ENCODE results near the gene MAPK8IP1. TPM values are rescaled to one million over a fixed set of nuclear protein-coding genes. Genes with fewer than 3 reads are reported as not detected.

MAPK8IP1 gene
- total RNA-seq, 4 donors from 2014 or later, result 3.2 to 7.4 (median 4.3) TPM

DNA sequence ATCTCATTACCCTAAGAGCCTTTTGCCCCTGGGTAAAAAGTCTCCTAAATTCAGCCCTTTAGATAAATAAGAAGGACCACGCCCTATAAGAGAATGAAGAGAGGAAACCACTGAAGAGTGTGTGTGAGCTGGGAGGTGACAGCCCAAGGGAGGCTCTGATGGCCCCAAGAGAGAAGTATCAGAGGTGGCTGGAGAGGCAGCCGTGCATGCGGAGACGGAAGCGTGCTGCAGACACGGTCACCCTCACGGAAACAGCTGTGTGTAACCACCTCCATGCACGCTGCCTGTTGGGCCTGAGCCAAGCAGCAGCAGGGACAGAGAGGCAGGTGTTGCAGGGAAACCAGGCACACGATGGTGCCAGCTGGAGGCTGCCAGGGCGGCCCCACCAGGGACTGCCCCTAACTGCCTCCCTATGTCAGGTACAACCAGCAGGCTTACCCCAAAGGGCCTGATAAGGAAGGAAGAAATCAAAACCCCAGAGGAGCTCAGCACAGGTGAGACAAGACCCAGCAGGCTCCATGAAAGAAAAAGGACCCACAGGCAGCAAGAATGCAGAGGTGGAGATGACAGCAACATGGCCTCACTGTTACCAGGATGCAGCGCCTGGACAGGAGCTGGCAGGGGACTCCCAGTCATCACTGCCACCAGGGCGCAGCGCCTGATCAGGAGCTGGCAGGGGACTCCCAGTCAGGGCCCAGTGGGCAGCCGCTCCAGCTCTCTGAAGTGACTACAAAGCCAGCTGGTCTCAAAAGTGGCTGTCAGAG lies 44.8 kb downstream of the MAPK8IP1 start:
- no peak for DNase-seq (ENCODE audit: low spot score)
- TF ChIP-seq, protein P1, sequence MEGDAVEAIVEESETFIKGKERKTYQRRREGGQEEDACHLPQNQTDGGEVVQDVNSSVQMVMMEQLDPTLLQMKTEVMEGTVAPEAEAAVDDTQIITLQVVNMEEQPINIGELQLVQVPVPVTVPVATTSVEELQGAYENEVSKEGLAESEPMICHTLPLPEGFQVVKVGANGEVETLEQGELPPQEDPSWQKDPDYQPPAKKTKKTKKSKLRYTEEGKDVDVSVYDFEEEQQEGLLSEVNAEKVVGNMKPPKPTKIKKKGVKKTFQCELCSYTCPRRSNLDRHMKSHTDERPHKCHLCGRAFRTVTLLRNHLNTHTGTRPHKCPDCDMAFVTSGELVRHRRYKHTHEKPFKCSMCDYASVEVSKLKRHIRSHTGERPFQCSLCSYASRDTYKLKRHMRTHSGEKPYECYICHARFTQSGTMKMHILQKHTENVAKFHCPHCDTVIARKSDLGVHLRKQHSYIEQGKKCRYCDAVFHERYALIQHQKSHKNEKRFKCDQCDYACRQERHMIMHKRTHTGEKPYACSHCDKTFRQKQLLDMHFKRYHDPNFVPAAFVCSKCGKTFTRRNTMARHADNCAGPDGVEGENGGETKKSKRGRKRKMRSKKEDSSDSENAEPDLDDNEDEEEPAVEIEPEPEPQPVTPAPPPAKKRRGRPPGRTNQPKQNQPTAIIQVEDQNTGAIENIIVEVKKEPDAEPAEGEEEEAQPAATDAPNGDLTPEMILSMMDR (IDR thresholded peaks at IDR 0.05), result no peak
- no peak for ATAC-seq (ENCODE audit: low FRiP score)

DNA sequence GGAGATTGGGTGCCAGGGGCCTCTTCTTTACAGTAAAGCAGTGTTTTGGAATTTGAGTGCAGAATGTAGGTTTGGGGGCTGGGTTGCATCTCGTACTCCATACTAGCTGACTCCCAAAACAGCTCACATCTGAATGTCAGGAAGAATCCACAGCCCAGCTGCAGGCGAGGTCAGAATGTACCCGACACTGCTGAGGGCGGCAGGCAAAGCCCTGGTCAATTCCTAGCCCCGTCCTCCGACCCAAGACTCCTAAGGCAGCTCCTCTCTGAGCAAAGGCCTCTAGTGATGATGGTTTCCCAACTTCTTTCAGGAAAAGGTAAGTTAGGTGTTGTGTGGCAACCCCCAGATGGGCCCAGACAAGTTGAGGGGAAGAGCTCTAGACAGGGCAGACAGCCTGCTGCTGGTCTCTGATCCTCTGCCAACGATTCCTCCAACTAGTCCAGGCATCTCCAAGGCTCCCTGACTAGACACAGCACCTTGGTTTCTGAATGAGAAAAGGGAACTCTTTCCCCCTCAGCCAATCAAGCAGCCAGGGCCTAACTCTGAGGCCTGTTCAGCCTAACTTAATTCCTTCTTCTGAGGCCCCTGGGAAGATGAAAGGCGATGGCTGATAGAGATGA lies 45.6 kb downstream of the MAPK8IP1 start:
- TF ChIP-seq, protein P1 (IDR thresholded peaks at IDR 0.05), result no peak
- DNase-seq (ENCODE audit: low spot score) (no peak), ATAC-seq (ENCODE audit: low FRiP score) (no peak)

GRCh38 chr11:45931739-45932138 lies 46.3 kb downstream of the MAPK8IP1 start:
- DNase-seq (ENCODE audit: low spot score) (no peak), ATAC-seq (ENCODE audit: low FRiP score) (no peak)
- TF ChIP-seq, protein P1 (IDR thresholded peaks at IDR 0.05), result no peak

DNA sequence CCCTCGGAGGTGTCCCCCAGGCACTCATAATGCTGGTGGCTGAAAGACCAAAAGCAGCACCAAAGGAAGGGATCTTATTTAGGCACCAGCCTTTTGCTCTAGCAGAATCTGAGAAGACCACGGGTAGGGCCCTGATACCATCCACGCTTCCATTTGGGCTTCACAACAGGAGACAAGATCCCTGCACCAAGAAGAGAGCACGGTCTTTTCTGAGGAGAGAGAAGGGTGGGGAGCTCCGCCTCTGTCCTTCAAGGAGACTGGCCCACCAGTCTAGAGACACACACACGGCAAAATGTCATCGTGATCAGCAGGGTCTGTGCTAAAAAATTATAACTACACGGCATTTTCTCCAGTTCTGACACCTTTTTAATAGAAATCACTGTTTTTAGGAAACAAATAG lies 46.8 kb downstream of the MAPK8IP1 start:
- no peak for ATAC-seq (ENCODE audit: low FRiP score)
- TF ChIP-seq, protein P1 (IDR thresholded peaks at IDR 0.05), result no peak
- no peak for DNase-seq (ENCODE audit: low spot score)

DNA sequence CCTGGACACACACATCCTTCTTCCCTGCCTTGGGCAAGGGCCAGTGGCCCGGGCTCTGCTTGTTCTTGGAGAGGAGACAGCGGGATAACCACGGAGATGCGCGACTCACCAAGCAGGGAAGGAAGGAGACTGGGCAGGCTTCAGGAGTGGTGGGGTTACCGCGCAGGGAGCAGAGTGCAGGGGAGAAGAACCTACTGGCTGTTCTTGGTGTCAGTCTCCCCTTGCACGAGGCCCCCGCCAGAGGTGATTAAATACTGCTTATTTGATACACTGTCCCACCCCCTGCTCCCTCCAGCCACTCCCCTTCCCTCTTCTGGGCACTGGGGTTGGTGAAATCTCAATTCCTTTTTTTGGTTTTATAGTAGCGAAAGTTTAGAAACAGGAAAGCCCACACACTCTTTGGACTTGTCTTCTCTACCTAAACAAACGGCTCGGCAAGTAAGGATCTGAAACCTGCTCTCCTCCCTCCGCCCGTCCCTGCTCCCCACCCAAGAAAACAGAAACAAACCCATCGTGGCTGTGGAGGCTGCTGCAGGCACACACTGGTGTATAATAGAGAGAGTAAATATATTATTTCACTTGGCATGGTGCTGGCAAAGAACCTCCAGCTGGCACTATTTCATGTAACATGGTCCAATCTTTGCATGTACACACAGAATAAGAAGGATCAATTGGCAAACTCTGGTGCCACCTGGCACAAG lies 47.8 kb downstream of the MAPK8IP1 start:
- no peak for DNase-seq (ENCODE audit: low spot score)

GRCh38 chr11:45933846-45934579 lies 48.6 kb downstream of the MAPK8IP1 start:
- TF ChIP-seq, protein P1 (IDR thresholded peaks at IDR 0.05), result no peak
- ATAC-seq (ENCODE audit: low FRiP score) (no peak), DNase-seq (ENCODE audit: low spot score) (no peak)

More for the DNA sequence above, 47.8 kb downstream of the MAPK8IP1 start:
- no peak for ATAC-seq (ENCODE audit: low FRiP score)
- TF ChIP-seq, protein P1 (IDR thresholded peaks at IDR 0.05), result no peak
